Prostate gland (tissue), 2 donors: ENCODE results near the gene ADAMTS17. TPM values are rescaled to one million over a fixed set of nuclear protein-coding genes. Genes with fewer than 3 reads are reported as not detected.

Experiments
- DNase-seq: peaks from one replicate; pipeline ENCODE4 v3.0.0-alpha.2; 2019; ENCODE audit warnings: low spot score
- H3K27ac ChIP-seq, 2 donors: fragments of 200-600 bp; sonication (generic); 2 replicates each; pipeline ENCODE4 v1.5.1; 2017 to 2019
- H3K27me3 ChIP-seq: fragments of 200-600 bp; sonication (generic); replicated peaks from 2 replicates; pipeline ENCODE4 v1.5.1; 2019; ENCODE audit not compliant: insufficient read depth
- H3K36me3 ChIP-seq, 2 donors: fragments of 200-600 bp; sonication (generic); 1 replicate in 1 of 2; 2 replicates in 1 of 2; pipeline versions ENCODE4 v1.5.1 to v1.8.1; 2017 to 2019
- H3K4me1 ChIP-seq: fragments of 200-600 bp; sonication (generic); replicated peaks from 2 replicates; pipeline ENCODE4 v1.5.1; 2019
- H3K4me3 ChIP-seq, 2 donors: fragments of 200-600 bp; sonication (generic); 2 replicates each; pipeline ENCODE4 v1.5.1; 2017 to 2019
- H3K9me3 ChIP-seq: fragments of 200-600 bp; sonication (generic); 2 replicates; pipeline ENCODE4 v1.5.1; 2017
- CTCF ChIP-seq, 4 experiments: fragments of 200-600 bp in 2 of 4; fragments of 450-650 bp in 2 of 4; sonication (generic) in 2 of 4; IDR thresholded peaks; 1 replicate in 3 of 4; 2 replicates in 1 of 4; pipeline ENCODE4 v1.5.1; 2016 to 2019; ENCODE audit warnings: antibody characterized with exemption in 4 of 4, mild to moderate bottlenecking in 2 of 4, moderate library complexity in 2 of 4
- POLR2A ChIP-seq: fragments of 450-650 bp; IDR thresholded peaks from one replicate; pipeline ENCODE4 v1.6.1; 2016; ENCODE audit warnings: antibody characterized with exemption, mild to moderate bottlenecking
- POLR2AphosphoS5 ChIP-seq: sonication (generic); formaldehyde crosslinking; IDR thresholded peaks from one replicate; pipeline ENCODE4 v1.6.1; 2017; ENCODE audit warnings: antibody characterized with exemption
- WGBS: methylation state at CpG from one replicate; pipeline ENCODE4 v1.1.5; 2018; 5-methylcytosine and 5-hydroxymethylcytosine counted together
- intact Hi-C: fragments of 100-400 bp; cut with DNase I; formaldehyde crosslinking; loops from one replicate; pipeline ENCODE4 v1.14.2; 2022
- total RNA-seq, 2 donors: library from RNA; depleted of rRNA; stranded (reverse); fragments of >200 nt; gene quantifications; one replicate each; pipeline ENCODE4 v1.1.0, GENCODE V29; 2016

The ADAMTS17 gene
- total RNA-seq, 2 donors from 2014 or later, result 2.7 to 5.6 TPM

DNA sequence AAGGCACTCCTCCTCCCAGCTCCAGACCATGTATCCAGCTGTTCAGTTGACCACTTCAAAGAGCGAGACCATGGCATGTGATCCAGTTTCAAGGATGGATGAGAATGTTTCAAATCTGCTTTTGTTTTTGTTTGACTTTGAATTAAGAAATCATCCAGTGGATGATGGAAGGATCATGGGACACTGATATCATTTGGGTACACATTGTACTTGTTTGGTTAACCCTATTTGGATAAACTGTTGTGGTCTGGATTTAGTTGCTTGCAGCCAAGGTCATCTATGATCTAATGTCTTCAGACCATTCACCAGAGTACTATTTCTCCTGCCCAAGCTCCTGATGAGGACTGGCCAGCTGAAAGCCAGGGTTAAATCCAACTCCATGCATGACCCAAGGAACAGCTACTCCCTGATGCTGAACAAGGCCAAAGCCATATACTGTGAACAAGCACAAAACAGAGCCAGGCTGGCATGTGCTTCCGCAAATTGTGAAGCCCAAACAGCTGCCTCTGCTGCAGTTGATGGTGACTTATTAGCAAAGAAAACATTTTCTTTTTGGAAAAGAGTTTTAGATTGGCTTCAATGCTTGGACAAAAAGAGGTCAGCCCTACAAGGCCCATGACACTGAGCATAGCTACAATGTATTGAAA, 5.2 kb upstream of the ADAMTS17 start:
- H3K27ac ChIP-seq, result no peak overlapping the region
- no peak for TF ChIP-seq POLR2AphosphoS5
- no peak for TF ChIP-seq POLR2A
- no peak for TF ChIP-seq CTCF (IDR thresholded peaks at IDR 0.05)
- no peaks in the 10 kb centered on the region for H3K36me3 ChIP-seq
- intact Hi-C loops, result loop anchor here (10.0 kb wide), 1 partner anchor 658 kb away; no protein-coding TSS in a partner anchor
- H3K4me1 ChIP-seq, result no peaks in the 10 kb centered on the region
- no peak for DNase-seq
- no peaks in the 10 kb centered on the region for H3K27me3 ChIP-seq
- H3K4me3 ChIP-seq, result no peak overlapping the region
- 52% methylated on average over 2 of the region's 2 CpGs for WGBS
- H3K9me3 ChIP-seq, result no peaks in the 10 kb centered on the region

- H3K27me3 ChIP-seq, result no peaks in the 10 kb centered on the region
- H3K9me3 ChIP-seq, result no peaks in the 10 kb centered on the region
- DNase-seq, result no peak
- no peaks in the 10 kb centered on the region for H3K36me3 ChIP-seq
- no peak overlapping the region for H3K4me3 ChIP-seq
- intact Hi-C loops, result loop anchor here (10.0 kb wide), 1 partner anchor 659 kb away; no protein-coding TSS in a partner anchor
- H3K27ac ChIP-seq, result no peak overlapping the region
- 80% methylated on average over 3 of the region's 3 CpGs for WGBS
- no peaks in the 10 kb centered on the region for H3K4me1 ChIP-seq
- TF ChIP-seq POLR2A, result no peak
- TF ChIP-seq CTCF (IDR thresholded peaks at IDR 0.05), result no peak
- no peak for TF ChIP-seq POLR2AphosphoS5
These were observed 3.7 kb upstream of the ADAMTS17 start for GRCh38 chr15:100345438-100345837.

- no peak for TF ChIP-seq CTCF (IDR thresholded peaks at IDR 0.05)
- TF ChIP-seq POLR2AphosphoS5, result no peak
- TF ChIP-seq POLR2A, result no peak
- WGBS, result 93% methylated on average over 3 of the region's 3 CpGs
- Histone ChIP-seq H3K4me3 (no peak overlapping the region), H3K27ac (no peak overlapping the region), H3K27me3 (no peaks in the 10 kb centered on the region), H3K9me3 (no peaks in the 10 kb centered on the region), H3K4me1 (no peaks in the 10 kb centered on the region), H3K36me3 (no peaks in the 10 kb centered on the region)
- DNase-seq, result no peak
- intact Hi-C loops, result loop anchor here (10.0 kb wide), 1 partner anchor 662 kb away; no protein-coding TSS in a partner anchor
These were observed 1.5 kb upstream of the ADAMTS17 start for GRCh38 chr15:100343251-100343650.

GRCh38 chr15:100341239-100341749, 481 bp downstream of the ADAMTS17 start:
- 0% methylated on average over 21 of the region's 95 CpGs for WGBS

More at GRCh38 chr15:100341239-100341749, 481 bp downstream of the ADAMTS17 start:
- no peaks in the 10 kb centered on the region for H3K9me3 ChIP-seq
- no peak for TF ChIP-seq POLR2AphosphoS5
- TF ChIP-seq CTCF (IDR thresholded peaks at IDR 0.05), result no peak
- TF ChIP-seq POLR2A, result no peak
- H3K36me3 ChIP-seq, result no peaks in the 10 kb centered on the region
- intact Hi-C loops, result loop anchor here (10.0 kb wide), 1 partner anchor 664 kb away; no protein-coding TSS in a partner anchor
- H3K4me1 ChIP-seq, result no peaks in the 10 kb centered on the region
- no peaks in the 10 kb centered on the region for H3K27me3 ChIP-seq
- H3K27ac ChIP-seq, result peak overlapping the region; percentile 55 to 71
- H3K4me3 ChIP-seq, result peak overlapping the region; percentile 71
- no peak for DNase-seq
